ENCODE measurements around the gene HEATR3.

GRCh38 chr16:50136399-50136798 lies 70.6 kb downstream of the HEATR3 start:
- TF ChIP-seq CTCF (IDR thresholded peaks at IDR 0.05) (no peak), CBFB (CRISPR knock-in tag; IDR thresholded peaks at IDR 0.05; ENCODE audit: low read depth) (no peak), ATF3 (CRISPR knock-in tag; conservative IDR thresholded peaks at IDR 0.05) (no peak), ATF2 (CRISPR knock-in tag; IDR thresholded peaks at IDR 0.05; ENCODE audit: borderline replicate concordance, low read depth) (no peak), CDX4 (CRISPR knock-in tag; IDR thresholded peaks at IDR 0.05; ENCODE audit: borderline replicate concordance) (no peak), NR2C2 (CRISPR knock-in tag; IDR thresholded peaks at IDR 0.05) (no peak), TEAD4 (CRISPR knock-in tag; IDR thresholded peaks at IDR 0.05) (no peak), JUN (CRISPR knock-in tag; IDR thresholded peaks at IDR 0.05) (no peak), E2F4 (CRISPR knock-in tag; IDR thresholded peaks at IDR 0.05; ENCODE audit: borderline replicate concordance, low read depth) (no peak), NR3C1 (CRISPR knock-in tag; conservative IDR thresholded peaks at IDR 0.05; ENCODE audit: low read depth) (no peak), NFE2L1 (CRISPR knock-in tag; IDR thresholded peaks at IDR 0.05) (no peak), ZBTB21 (CRISPR knock-in tag; IDR thresholded peaks at IDR 0.05; ENCODE audit: borderline replicate concordance) (no peak)
